ENCODE data around the gene SYNC. TPM values are rescaled to one million over a fixed set of nuclear protein-coding genes. Genes with fewer than 3 reads are reported as not detected.

Gene SYNC
- total and polyA plus RNA-seq, 10 of the 15 experiments (the other 5 are each of a cell fraction or from before 2014, with no cell fraction given) = 0.04 to 0.12 (median 0.05) TPM; not detected in 7

DNA sequence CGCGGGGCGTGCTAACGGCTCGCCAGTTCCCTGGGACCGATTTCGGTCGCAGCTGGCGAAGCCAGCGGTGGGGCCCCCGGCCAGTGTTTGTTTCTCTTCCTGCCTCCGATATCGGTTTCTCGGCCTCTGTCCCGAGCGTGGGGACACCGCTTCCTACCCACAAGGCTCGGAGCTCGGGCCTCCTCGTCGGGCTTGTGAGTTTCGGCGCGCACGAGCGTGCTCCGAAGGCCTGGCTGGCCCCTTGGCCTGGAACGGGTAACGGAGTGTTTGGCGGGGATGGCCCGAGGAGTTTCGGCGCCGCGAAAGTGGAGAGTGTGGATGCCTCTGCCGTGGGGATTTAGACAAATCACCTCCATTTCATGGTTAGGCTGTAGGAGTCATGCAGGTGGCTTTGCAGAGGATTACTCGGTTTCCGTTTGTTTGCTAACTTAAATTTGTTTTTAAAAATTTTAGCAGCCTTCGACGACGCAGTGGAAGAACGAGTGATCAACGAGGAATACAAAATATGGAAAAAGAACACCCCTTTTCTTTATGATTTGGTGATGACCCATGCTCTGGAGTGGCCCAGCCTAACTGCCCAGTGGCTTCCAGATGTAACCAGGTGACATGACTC lies 51.0 kb downstream of the SYNC start:
- ChIA-PET SMC1A (ENCODE audit: uncharacterized antibody, unreplicated experiment) (interaction anchor here (1.0 to 1.1 kb wide), 4 partner anchors 11 to 403 kb away, joined by 3 to 4 read pairs (median 3); no protein-coding TSS in a partner anchor), CTCF (interaction anchor here (0.6 to 1.3 kb wide), 2 partner anchors 32 to 131 kb away, joined by 3 to 10 read pairs; no protein-coding TSS in a partner anchor), POLR2A (interaction anchor here (0.8 to 2.0 kb wide), 7 partner anchors 22 to 256 kb away, joined by 3 to 7 read pairs (median 4); partner anchors contain the start of gene S100PBP), RAD21 (ENCODE audit: unreplicated experiment) (interaction anchor here (0.5 to 1.2 kb wide), 3 partner anchors 32 to 131 kb away, joined by 3 to 8 read pairs (median 5); no protein-coding TSS in a partner anchor)
- Histone ChIP-seq H3K4me1 (ENCODE audit: control insufficient read depth, insufficient read depth, low read length) (peaks cover 3% of the 10 kb centered on the region; the same call in 1 of the 2 replicates), H3K4me2 (ENCODE audit: control insufficient read depth, insufficient read depth) (peak overlapping the region; percentile 64), H3K4me3 (peak overlapping the region; percentile 76), H4K20me1 (ENCODE audit: control insufficient read depth, insufficient read depth) (no peaks in the 10 kb centered on the region), H3K27me3 (replicated peaks in 1 of 2; ENCODE audit: control insufficient read depth in 2 of 2, insufficient read depth in 2 of 2, low read length in 1 of 2) (no peaks in the 10 kb centered on the region), H3K27ac (ENCODE audit: control insufficient read depth, insufficient read depth) (peak overlapping the region; percentile 100), H3K9me3 (replicated peaks; ENCODE audit: control insufficient read depth, insufficient read depth, low read length) (no peaks in the 10 kb centered on the region), H3K79me2 (ENCODE audit: control insufficient read depth, insufficient read depth, low read length) (peaks cover 90% of the 10 kb centered on the region), H2AFZ (ENCODE audit: control insufficient read depth, low read depth, low read length) (peak overlapping the region; percentile 81), H3K36me3 (ENCODE audit: control insufficient read depth in 2 of 2, insufficient read depth in 2 of 2, low read length in 1 of 2) (peaks cover 0 to 11% of the 10 kb centered on the region in 2 experiments; a peak in 2 of 4 replicates), H3K9ac (ENCODE audit: control insufficient read depth, insufficient read depth, low read length) (peak overlapping the region; percentile 100)
- in situ Hi-C loops (cut with MboI) (no loop called here), intact Hi-C loops (cut with micrococcal nuclease; ENCODE audit: unreplicated experiment) (loop anchor here (2.0 to 5.0 kb wide), 3 partner anchors 23 to 129 kb away; partner anchors contain the start of gene ZBTB8A)
- no TSS peak for BruUV-seq (replicated peaks)
- no peak for FAIRE-seq
- ATAC-seq = peak; percentile 37
- DNase-seq (ENCODE audit: low read depth, low spot score) = no peak
- WGBS (ENCODE audit: insufficient coverage, insufficient replicate concordance, low lambda C conversion rate, missing lambda C conversion rate) = under 1% methylated on average over 43 of the region's 43 CpGs
- 0 out of 2 replicates have a peak, but pooled peaks have one; percentile 2 for TF ChIP-seq NR2F1 (conservative IDR thresholded peaks at IDR 0.05)
- TF ChIP-seq GATAD2B (conservative IDR thresholded peaks at IDR 0.05; ENCODE audit: low read depth) = peak; percentile 57; the same call in 1 of the 2 replicates
- TF ChIP-seq, protein P1, sequence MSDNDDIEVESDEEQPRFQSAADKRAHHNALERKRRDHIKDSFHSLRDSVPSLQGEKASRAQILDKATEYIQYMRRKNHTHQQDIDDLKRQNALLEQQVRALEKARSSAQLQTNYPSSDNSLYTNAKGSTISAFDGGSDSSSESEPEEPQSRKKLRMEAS (IDR thresholded peaks at IDR 0.05; ENCODE audit: low read depth, low read length) = peak; percentile 63; the same call in 1 of the 2 replicates
- TF ChIP-seq POLR2A (IDR thresholded peaks at IDR 0.05; ENCODE audit: low read depth, low read length) = peak; percentile 31; the same call in 1 of the 2 replicates
- TF ChIP-seq SP1 (IDR thresholded peaks at IDR 0.05; ENCODE audit: low read depth, low read length) = no peak
- peak; percentile 40; the same call in 1 of the 2 replicates for TF ChIP-seq SIN3A (IDR thresholded peaks at IDR 0.05; ENCODE audit: low read depth, low read length)
- 0 out of 4 replicates have a peak, but pooled peaks of 1 of the 2 experiments have one; percentile 23 for TF ChIP-seq BHLHE40 (IDR thresholded peaks at IDR 0.05; ENCODE audit: borderline replicate concordance in 1 of 2, low read depth in 2 of 2, low read length in 1 of 2)
- no peak for TF ChIP-seq SIX5 (IDR thresholded peaks at IDR 0.05; ENCODE audit: low read depth, low read length, severe bottlenecking)
- peak; percentile 81 for TF ChIP-seq BACH1 (IDR thresholded peaks at IDR 0.05; ENCODE audit: borderline replicate concordance)
- no peak for TF ChIP-seq ZNF24 (IDR thresholded peaks at IDR 0.05)
- TF ChIP-seq, protein P2, sequence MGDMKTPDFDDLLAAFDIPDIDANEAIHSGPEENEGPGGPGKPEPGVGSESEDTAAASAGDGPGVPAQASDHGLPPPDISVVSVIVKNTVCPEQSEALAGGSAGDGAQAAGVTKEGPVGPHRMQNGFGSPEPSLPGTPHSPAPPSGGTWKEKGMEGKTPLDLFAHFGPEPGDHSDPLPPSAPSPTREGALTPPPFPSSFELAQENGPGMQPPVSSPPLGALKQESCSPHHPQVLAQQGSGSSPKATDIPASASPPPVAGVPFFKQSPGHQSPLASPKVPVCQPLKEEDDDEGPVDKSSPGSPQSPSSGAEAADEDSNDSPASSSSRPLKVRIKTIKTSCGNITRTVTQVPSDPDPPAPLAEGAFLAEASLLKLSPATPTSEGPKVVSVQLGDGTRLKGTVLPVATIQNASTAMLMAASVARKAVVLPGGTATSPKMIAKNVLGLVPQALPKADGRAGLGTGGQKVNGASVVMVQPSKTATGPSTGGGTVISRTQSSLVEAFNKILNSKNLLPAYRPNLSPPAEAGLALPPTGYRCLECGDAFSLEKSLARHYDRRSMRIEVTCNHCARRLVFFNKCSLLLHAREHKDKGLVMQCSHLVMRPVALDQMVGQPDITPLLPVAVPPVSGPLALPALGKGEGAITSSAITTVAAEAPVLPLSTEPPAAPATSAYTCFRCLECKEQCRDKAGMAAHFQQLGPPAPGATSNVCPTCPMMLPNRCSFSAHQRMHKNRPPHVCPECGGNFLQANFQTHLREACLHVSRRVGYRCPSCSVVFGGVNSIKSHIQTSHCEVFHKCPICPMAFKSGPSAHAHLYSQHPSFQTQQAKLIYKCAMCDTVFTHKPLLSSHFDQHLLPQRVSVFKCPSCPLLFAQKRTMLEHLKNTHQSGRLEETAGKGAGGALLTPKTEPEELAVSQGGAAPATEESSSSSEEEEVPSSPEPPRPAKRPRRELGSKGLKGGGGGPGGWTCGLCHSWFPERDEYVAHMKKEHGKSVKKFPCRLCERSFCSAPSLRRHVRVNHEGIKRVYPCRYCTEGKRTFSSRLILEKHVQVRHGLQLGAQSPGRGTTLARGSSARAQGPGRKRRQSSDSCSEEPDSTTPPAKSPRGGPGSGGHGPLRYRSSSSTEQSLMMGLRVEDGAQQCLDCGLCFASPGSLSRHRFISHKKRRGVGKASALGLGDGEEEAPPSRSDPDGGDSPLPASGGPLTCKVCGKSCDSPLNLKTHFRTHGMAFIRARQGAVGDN (IDR thresholded peaks at IDR 0.05) = peak; percentile 26; the same call in 1 of the 2 replicates
- TF ChIP-seq, protein P3, sequence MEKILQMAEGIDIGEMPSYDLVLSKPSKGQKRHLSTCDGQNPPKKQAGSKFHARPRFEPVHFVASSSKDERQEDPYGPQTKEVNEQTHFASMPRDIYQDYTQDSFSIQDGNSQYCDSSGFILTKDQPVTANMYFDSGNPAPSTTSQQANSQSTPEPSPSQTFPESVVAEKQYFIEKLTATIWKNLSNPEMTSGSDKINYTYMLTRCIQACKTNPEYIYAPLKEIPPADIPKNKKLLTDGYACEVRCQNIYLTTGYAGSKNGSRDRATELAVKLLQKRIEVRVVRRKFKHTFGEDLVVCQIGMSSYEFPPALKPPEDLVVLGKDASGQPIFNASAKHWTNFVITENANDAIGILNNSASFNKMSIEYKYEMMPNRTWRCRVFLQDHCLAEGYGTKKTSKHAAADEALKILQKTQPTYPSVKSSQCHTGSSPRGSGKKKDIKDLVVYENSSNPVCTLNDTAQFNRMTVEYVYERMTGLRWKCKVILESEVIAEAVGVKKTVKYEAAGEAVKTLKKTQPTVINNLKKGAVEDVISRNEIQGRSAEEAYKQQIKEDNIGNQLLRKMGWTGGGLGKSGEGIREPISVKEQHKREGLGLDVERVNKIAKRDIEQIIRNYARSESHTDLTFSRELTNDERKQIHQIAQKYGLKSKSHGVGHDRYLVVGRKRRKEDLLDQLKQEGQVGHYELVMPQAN (conservative IDR thresholded peaks at IDR 0.05) = peak; percentile 37; the same call in 1 of the 2 replicates
- peak; percentile 74; the same call in 1 of the 2 replicates for TF ChIP-seq SMARCA5 (IDR thresholded peaks at IDR 0.05)
- peak; percentile 31 to 39; a peak in 1 of 4 replicates for TF ChIP-seq IKZF2 (IDR thresholded peaks at IDR 0.05)
- TF ChIP-seq POLR2AphosphoS5 (IDR thresholded peaks at IDR 0.05; ENCODE audit: low read length) = no peak

All from GM12878 (cell line).